Measurements from ENCODE around the gene TXN2. TPM values are rescaled to one million over a fixed set of nuclear protein-coding genes. Genes with fewer than 3 reads are reported as not detected.

The TXN2 gene
- total RNA-seq, 1 experiment from 2014 or later, result 58.6 TPM

- Histone ChIP-seq H3K79me1 (ENCODE audit: insufficient read depth, low read depth, low read length, poor library complexity, severe bottlenecking) (no peaks in the 10 kb centered on the region), H2BK5ac (ENCODE audit: insufficient read length, low read length) (no peak overlapping the region), H3K4me2 (ENCODE audit: insufficient read depth, insufficient read length, low read length) (no peak overlapping the region), H2BK12ac (ENCODE audit: insufficient read length, low read depth, low read length) (no peak overlapping the region), H2BK120ac (ENCODE audit: low read depth, low read length, poor library complexity, severe bottlenecking) (no peak overlapping the region), H3K9ac (ENCODE audit: extremely low read depth, insufficient read length, low read length) (no peak overlapping the region), H3K23me2 (ENCODE audit: insufficient read length, low read depth, low read length, poor library complexity, severe bottlenecking) (peaks cover 9% of the 10 kb centered on the region), H3K27me3 (ENCODE audit: insufficient read depth, low read length) (no peaks in the 10 kb centered on the region), H4K8ac (replicated peaks; ENCODE audit: insufficient read length, low read depth, low read length) (no peak overlapping the region), H3K27ac (ENCODE audit: insufficient read length, low read depth, low read length) (no peak overlapping the region), H3K23ac (ENCODE audit: insufficient read length, low read depth, low read length) (no peak overlapping the region), H2AFZ (ENCODE audit: low read length) (no peak overlapping the region), H3K9me3 (ENCODE audit: control insufficient read depth, low read depth, low read length) (no peaks in the 10 kb centered on the region), H3K56ac (ENCODE audit: insufficient read length, low read depth, low read length) (no peak overlapping the region), H3T11ph (ENCODE audit: low read length) (no peak overlapping the region), H3K79me2 (ENCODE audit: insufficient read depth, low read length) (no peaks in the 10 kb centered on the region), H2AK5ac (ENCODE audit: insufficient read length, low read length) (no peak overlapping the region), H3K14ac (ENCODE audit: insufficient read depth, low read length) (no peak overlapping the region), H4K91ac (ENCODE audit: insufficient read length, low read depth, low read length) (no peak overlapping the region), H4K20me1 (ENCODE audit: control insufficient read depth, insufficient read depth, insufficient read length) (no peaks in the 10 kb centered on the region), H4K5ac (ENCODE audit: insufficient read length, low read depth, low read length) (no peak overlapping the region), H2BK20ac (ENCODE audit: low read depth, low read length, poor library complexity, severe bottlenecking) (no peak overlapping the region), H3K18ac (ENCODE audit: insufficient read length, low read depth, low read length) (no peak overlapping the region), H2BK15ac (ENCODE audit: low read depth, low read length) (no peak overlapping the region), H3K4me1 (ENCODE audit: insufficient read depth, low read length) (no peaks in the 10 kb centered on the region; the same call in 1 of the 2 replicates), H3K4ac (ENCODE audit: low read depth, low read length) (no peak overlapping the region)
- Mint-ChIP-seq H3K4me3 (peak overlapping the region in 1 of 2 experiments; percentile 3; a peak in 1 of 5 replicates), H3K36me3 (ENCODE audit: insufficient read depth in 1 of 3, low read depth in 3 of 3) (no peaks in the 10 kb centered on the region; a peak in 1 of 7 replicates), H3K4me1 (peaks cover 37 to 46% of the 10 kb centered on the region in 2 experiments), H3K27me3 (ENCODE audit: low read depth) (peaks cover 4% of the 10 kb centered on the region; the same call in 1 of the 2 replicates), H3K9me3 (no peaks in the 10 kb centered on the region; a peak in 2 of 5 replicates), H3K27ac (peak overlapping the region in 1 of 3 experiments; percentile 21; a peak in 1 of 7 replicates)
- DNase-seq, result no peak
- TF ChIP-seq CTCF (conservative IDR thresholded peaks at IDR 0.05), result no peak
- no CpG with 5 or more reads among the region's 12 CpGs for WGBS (ENCODE audit: extremely low coverage, insufficient read length, low lambda C conversion rate)
Measured at GRCh38 chr22:36456464-36456845, 25.0 kb downstream of the TXN2 start.
